Mesenchymal stem cell (in vitro differentiated cells and primary cell): Measurements from ENCODE around the gene P2RX3.

Source experiments
- DNase-seq: peaks from one replicate; pipeline ENCODE4 v3.0.0-alpha.2; 2013
- H2AFZ ChIP-seq: one replicate; pipeline ENCODE4 v1.6.1; 2013; ENCODE audit warnings: low read depth, mild to moderate bottlenecking, control low read depth, inconsistent platforms, low read length, moderate library complexity
- H2AK5ac ChIP-seq: 2 replicates; pipeline ENCODE4 v1.6.1; 2013; ENCODE audit warnings: low read length, moderate library complexity, mild to moderate bottlenecking, inconsistent platforms; ENCODE audit not compliant: severe bottlenecking
- H2BK120ac ChIP-seq: one replicate; pipeline ENCODE4 v1.6.1; 2013; ENCODE audit warnings: low read depth, mild to moderate bottlenecking, inconsistent platforms, low read length, moderate library complexity
- H2BK12ac ChIP-seq, 2 experiments: one replicate each; pipeline ENCODE4 v1.6.1; 2013; ENCODE audit warnings: inconsistent platforms in 2 of 2, low read length in 2 of 2, mild to moderate bottlenecking in 2 of 2, moderate library complexity in 2 of 2, control low read depth in 1 of 2
- H2BK15ac ChIP-seq: one replicate; pipeline ENCODE4 v1.6.1; 2013; ENCODE audit warnings: mild to moderate bottlenecking, low read depth, inconsistent platforms; ENCODE audit not compliant: poor library complexity, severe bottlenecking
- H2BK5ac ChIP-seq: 2 replicates; pipeline ENCODE4 v1.6.1; 2013; ENCODE audit warnings: low read depth, mild to moderate bottlenecking, low read length, control low read depth, inconsistent platforms; ENCODE audit not compliant: poor library complexity, severe bottlenecking
- H3K14ac ChIP-seq, 2 experiments: one replicate each; pipeline ENCODE4 v1.6.1; 2013; ENCODE audit warnings: inconsistent platforms in 2 of 2, low read length in 2 of 2, control low read depth in 1 of 2, mild to moderate bottlenecking in 1 of 2, moderate library complexity in 1 of 2
- H3K18ac ChIP-seq, 2 experiments: one replicate each; pipeline ENCODE4 v1.6.1; 2013; ENCODE audit warnings: inconsistent platforms in 2 of 2, low read length in 2 of 2, control low read depth in 1 of 2, low read depth in 1 of 2, mild to moderate bottlenecking in 1 of 2
- H3K23ac ChIP-seq, 2 experiments: one replicate each; pipeline ENCODE4 v1.6.1; 2013; ENCODE audit warnings: inconsistent platforms in 2 of 2, low read length in 2 of 2, mild to moderate bottlenecking in 2 of 2, moderate library complexity in 2 of 2, control low read depth in 1 of 2
- H3K27ac ChIP-seq: 2 replicates; pipeline ENCODE4 v1.5.1; 2013; ENCODE audit warnings: mild to moderate bottlenecking, moderate library complexity, low read length, control low read depth, inconsistent platforms; ENCODE audit not compliant: poor library complexity, severe bottlenecking
- H3K27me3 ChIP-seq, 2 experiments: 2 replicates each; pipeline versions ENCODE4 v1.6.1 to v1.7.0; 2013; ENCODE audit warnings: low read length in 2 of 2, mild to moderate bottlenecking in 2 of 2, moderate library complexity in 2 of 2, control low read depth in 1 of 2, inconsistent platforms in 1 of 2; ENCODE audit not compliant: control insufficient read depth in 1 of 2, insufficient read depth in 1 of 2
- H3K36me3 ChIP-seq, 2 experiments: 2 replicates each; pipeline versions ENCODE4 v1.6.1 to v1.7.0; 2013; ENCODE audit warnings: low read length in 2 of 2, control low read depth in 1 of 2, inconsistent platforms in 1 of 2, low read depth in 1 of 2, mild to moderate bottlenecking in 1 of 2; ENCODE audit not compliant: insufficient read depth in 2 of 2, control insufficient read depth in 1 of 2
- H3K4ac ChIP-seq, 2 experiments: one replicate each; pipeline ENCODE4 v1.6.1; 2013; ENCODE audit warnings: inconsistent platforms in 2 of 2, low read length in 2 of 2, mild to moderate bottlenecking in 2 of 2, moderate library complexity in 2 of 2, control low read depth in 1 of 2, low read depth in 1 of 2
- H3K4me1 ChIP-seq: 2 replicates; pipeline ENCODE4 v1.6.1; 2013; ENCODE audit warnings: low read depth, low read length, control low read depth; ENCODE audit not compliant: control insufficient read depth, insufficient read depth
- H3K4me2 ChIP-seq: 2 replicates; pipeline ENCODE4 v1.6.1; 2013; ENCODE audit warnings: low read length, mild to moderate bottlenecking, inconsistent platforms; ENCODE audit not compliant: poor library complexity, severe bottlenecking
- H3K4me3 ChIP-seq, 2 experiments: 2 replicates each; pipeline versions ENCODE4 v1.5.1 to v1.7.0; 2013; ENCODE audit warnings: low read length in 2 of 2, mild to moderate bottlenecking in 2 of 2, control low read depth in 1 of 2, low read depth in 1 of 2; ENCODE audit not compliant: insufficient read depth in 1 of 2
- H3K79me1 ChIP-seq: replicated peaks from 2 replicates; pipeline ENCODE4 v1.6.1; 2013; ENCODE audit warnings: mild to moderate bottlenecking, control low read depth, low read length, inconsistent platforms; ENCODE audit not compliant: poor library complexity, severe bottlenecking
- H3K9ac ChIP-seq: 2 replicates; pipeline ENCODE4 v1.7.0; 2013; ENCODE audit warnings: mild to moderate bottlenecking, low read length, moderate library complexity
- H3K9me3 ChIP-seq: 2 replicates; pipeline ENCODE4 v1.7.0; 2013; ENCODE audit warnings: mild to moderate bottlenecking, low read length; ENCODE audit not compliant: control insufficient read depth
- H4K8ac ChIP-seq: one replicate; pipeline ENCODE4 v1.6.1; 2013; ENCODE audit warnings: inconsistent platforms, mild to moderate bottlenecking, low read length, moderate library complexity
- H4K91ac ChIP-seq: one replicate; pipeline ENCODE4 v1.6.1; 2013; ENCODE audit warnings: mild to moderate bottlenecking, low read length, inconsistent platforms
- WGBS: methylation state at CpG from one replicate; pipeline ENCODE4 v1.1.7; 2013; ENCODE audit warnings: mixed read lengths; 5-methylcytosine and 5-hydroxymethylcytosine counted together

P2RX3 gene

GRCh38 chr11:57363131-57364080 is 25.3 kb downstream of the P2RX3 start:
- Histone ChIP-seq H3K23ac (no peak overlapping the region), H2BK12ac (no peak overlapping the region), H3K9me3 (no peaks in the 10 kb centered on the region), H4K91ac (no peak overlapping the region), H2BK15ac (no peak overlapping the region), H3K4me2 (no peak overlapping the region), H3K9ac (no peak overlapping the region), H3K14ac (no peak overlapping the region), H2BK120ac (no peak overlapping the region), H3K4me1 (peaks cover 2% of the 10 kb centered on the region), H3K36me3 (no peaks in the 10 kb centered on the region), H2AK5ac (no peak overlapping the region), H3K27me3 (peaks cover 5 to 47% of the 10 kb centered on the region in 2 experiments), H3K4ac (no peak overlapping the region), H2AFZ (no peak overlapping the region), H2BK5ac (no peak overlapping the region), H3K27ac (no peak overlapping the region), H3K79me1 (no peaks in the 10 kb centered on the region), H3K4me3 (no peak overlapping the region), H4K8ac (no peak overlapping the region), H3K18ac (no peak overlapping the region)
- DNase-seq = no peak
- WGBS = 71% methylated on average over 5 of the region's 7 CpGs

- Histone ChIP-seq H2BK12ac (no peak overlapping the region), H3K4me1 (peaks cover 1% of the 10 kb centered on the region), H3K27ac (no peak overlapping the region), H3K36me3 (no peaks in the 10 kb centered on the region), H2AK5ac (no peak overlapping the region), H2BK120ac (no peak overlapping the region), H3K9me3 (no peaks in the 10 kb centered on the region), H2AFZ (no peak overlapping the region), H3K79me1 (no peaks in the 10 kb centered on the region), H4K91ac (no peak overlapping the region), H2BK5ac (no peak overlapping the region), H3K14ac (no peak overlapping the region), H3K4me3 (no peak overlapping the region), H3K4ac (no peak overlapping the region), H3K9ac (no peak overlapping the region), H2BK15ac (no peak overlapping the region), H3K4me2 (no peak overlapping the region), H3K27me3 (peaks cover 5 to 47% of the 10 kb centered on the region in 2 experiments), H3K23ac (no peak overlapping the region), H4K8ac (no peak overlapping the region), H3K18ac (no peak overlapping the region)
- 50% methylated on average over 6 of the region's 9 CpGs for WGBS
- DNase-seq = no peak
Observed at GRCh38 chr11:57364851-57365660, 26.9 kb downstream of the P2RX3 start.

GRCh38 chr11:57368106-57368844 is 30.1 kb downstream of the P2RX3 start:
- H3K79me1 ChIP-seq = no peaks in the 10 kb centered on the region
- H2BK120ac ChIP-seq = no peak overlapping the region
- H3K9ac ChIP-seq = no peak overlapping the region
- H3K4ac ChIP-seq = no peak overlapping the region
- no peak overlapping the region for H3K23ac ChIP-seq
- H3K36me3 ChIP-seq = no peaks in the 10 kb centered on the region
- H2AFZ ChIP-seq = no peak overlapping the region
- WGBS = 71% methylated on average over 19 of the region's 19 CpGs
- no peak overlapping the region for H2BK5ac ChIP-seq
- H2BK12ac ChIP-seq = no peak overlapping the region
- H3K27ac ChIP-seq = no peak overlapping the region
- peaks cover 5 to 49% of the 10 kb centered on the region in 2 experiments for H3K27me3 ChIP-seq
- no peaks in the 10 kb centered on the region for H3K4me1 ChIP-seq
- no peak overlapping the region for H2AK5ac ChIP-seq
- H4K8ac ChIP-seq = no peak overlapping the region
- no peak overlapping the region for H3K4me3 ChIP-seq
- H3K14ac ChIP-seq = no peak overlapping the region
- no peak overlapping the region for H3K18ac ChIP-seq
- no peak overlapping the region for H3K4me2 ChIP-seq
- no peak overlapping the region for H2BK15ac ChIP-seq
- no peak for DNase-seq
- no peaks in the 10 kb centered on the region for H3K9me3 ChIP-seq
- no peak overlapping the region for H4K91ac ChIP-seq
